Neural cell (in vitro differentiated cells): ENCODE data around the gene PCNX2.

Source experiments
- CTCF ChIP-seq: fragments of 450-650 bp; IDR thresholded peaks from 2 replicates; pipeline ENCODE4 v1.5.1; 2014; ENCODE audit warnings: antibody characterized with exemption, mild to moderate bottlenecking, moderate library complexity; ENCODE audit not compliant: poor library complexity, severe bottlenecking
- EP300 ChIP-seq: fragments of 450-650 bp; conservative IDR thresholded peaks from 2 replicates; pipeline ENCODE4 v1.6.1; 2014; ENCODE audit warnings: antibody characterized with exemption, mild to moderate bottlenecking, moderate library complexity; ENCODE audit not compliant: poor library complexity, severe bottlenecking
- EZH2 ChIP-seq: fragments of 200-600, 300-800 bp; shearing (Covaris generic), sonication (generic); IDR thresholded peaks from 2 replicates; pipeline ENCODE4 v1.6.1; 2014; ENCODE audit warnings: antibody characterized with exemption, low read length, borderline replicate concordance, mild to moderate bottlenecking; ENCODE audit not compliant: insufficient read depth, poor library complexity, severe bottlenecking
- POLR2AphosphoS5 ChIP-seq: IDR thresholded peaks from 2 replicates; pipeline ENCODE4 v1.6.1; 2012
- RAD21 ChIP-seq: fragments of 450-650 bp; conservative IDR thresholded peaks from 2 replicates; pipeline ENCODE4 v1.6.1; 2014; ENCODE audit warnings: antibody characterized with exemption, mild to moderate bottlenecking, moderate library complexity
- TAF1 ChIP-seq: IDR thresholded peaks from 2 replicates; pipeline ENCODE4 v1.6.1; 2012; ENCODE audit warnings: low read depth

GRCh38 chr1:233240829-233241682 is 54.5 kb downstream of the PCNX2 start:
- TF ChIP-seq CTCF = peak; percentile 89
- TF ChIP-seq EP300 = no peak
- peak; percentile 95 for TF ChIP-seq RAD21
- no peak for TF ChIP-seq EZH2
- TF ChIP-seq TAF1 = no peak
- TF ChIP-seq POLR2AphosphoS5 = no peak
